Measurements from ENCODE around the gene BEST2.

BEST2 gene

DNA sequence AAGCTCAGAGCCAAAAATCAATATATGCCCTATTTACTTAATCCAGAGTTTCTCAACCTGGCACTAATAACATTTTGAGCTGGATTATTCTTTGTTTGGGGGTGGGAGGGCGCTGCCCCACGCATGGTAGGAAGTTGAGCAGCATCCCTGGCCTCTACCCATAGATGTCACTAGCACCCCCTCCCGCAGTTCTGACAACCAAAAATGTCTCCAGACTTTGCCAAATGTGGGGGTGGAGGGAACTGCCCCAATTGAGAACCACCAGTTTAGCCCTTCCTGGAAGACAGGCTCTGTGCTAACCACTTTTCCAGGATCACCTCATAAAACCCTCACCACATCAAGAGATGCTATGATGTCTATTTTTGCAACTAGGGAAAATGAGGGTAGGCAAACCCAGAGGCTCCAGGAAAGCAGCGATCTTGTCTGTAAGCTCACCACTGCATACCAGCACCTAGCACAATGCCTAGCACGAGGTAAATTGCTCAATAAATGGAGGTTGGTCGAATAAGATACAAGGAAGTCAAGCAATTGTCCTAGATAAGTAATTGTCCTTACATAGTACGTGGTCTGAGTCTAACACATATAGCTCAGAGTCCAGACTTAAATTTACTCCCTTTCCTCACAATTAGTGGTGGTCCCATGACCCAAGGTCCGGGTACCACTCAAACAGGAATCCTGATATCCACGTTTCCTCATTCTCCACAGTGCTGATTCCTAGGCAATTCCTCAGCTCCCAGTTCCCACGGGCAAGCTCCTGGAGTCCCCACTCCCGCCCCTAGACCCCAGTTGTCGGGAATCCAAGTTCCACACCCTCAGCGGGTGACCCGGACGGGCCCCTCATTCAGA, 18.0 kb upstream of the BEST2 start:
- peaks cover 10% of the 10 kb centered on the region for H3K4me1 ChIP-seq (ENCODE audit: control insufficient read depth, low read depth, low read length)

DNA sequence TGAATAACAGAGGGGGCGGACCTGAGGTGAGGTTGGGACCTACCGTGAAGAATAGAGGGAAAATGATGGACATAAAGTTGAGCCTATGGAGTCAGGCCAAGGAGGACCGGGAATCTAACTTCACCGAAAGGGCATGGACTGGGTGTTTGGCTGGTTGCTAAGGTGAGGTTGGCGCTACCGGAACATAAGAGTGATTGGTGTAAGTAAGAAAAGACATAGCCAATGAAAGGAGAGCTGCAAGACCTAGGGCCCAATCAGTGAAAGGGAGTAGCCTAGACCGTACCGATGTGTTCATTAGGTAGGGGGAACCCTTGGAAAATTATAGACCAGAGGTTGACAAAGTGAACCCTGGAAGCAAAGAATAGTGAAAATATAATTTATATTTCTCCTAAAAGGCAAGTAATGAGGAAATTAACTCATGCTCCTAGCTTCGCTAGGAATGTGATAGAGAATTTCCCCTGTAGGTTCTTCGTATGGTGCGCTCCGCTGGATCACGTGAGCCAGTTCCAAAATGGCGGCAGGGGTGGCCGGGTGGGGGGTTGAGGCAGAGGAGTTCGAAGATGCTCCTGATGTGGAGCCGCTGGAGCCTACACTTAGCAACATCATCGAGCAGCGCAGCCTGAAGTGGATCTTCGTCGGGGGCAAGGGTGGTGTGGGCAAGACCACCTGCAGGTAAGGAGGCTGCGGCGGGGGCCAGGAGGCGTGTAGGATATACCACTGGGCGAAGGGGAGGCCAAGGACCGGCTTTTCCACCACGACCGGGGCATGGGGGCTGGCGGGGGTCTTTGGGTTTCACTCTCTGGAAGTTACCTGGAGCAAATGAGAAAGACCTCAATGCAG, 14.4 kb upstream of the BEST2 start, which contains the start of gene GET3:
Gene GET3, plus strand, starts transcription at position 503 of the 840 bp plus-strand sequence. Its CDS starts 9 bp downstream, at position 512.
- peaks cover 10% of the 10 kb centered on the region for H3K4me1 ChIP-seq (ENCODE audit: control insufficient read depth, low read depth, low read length)
- H3K27me3 ChIP-seq (ENCODE audit: control insufficient read depth, insufficient read depth, low read length), result no peaks in the 10 kb centered on the region
- peak within 1 kb of the TSS; percentile 99 for H3K27ac ChIP-seq (ENCODE audit: low read length)
- peaks cover 13% of the 10 kb centered on the region for H3K36me3 ChIP-seq (ENCODE audit: control insufficient read depth, low read depth, low read length)
- H3K4me3 ChIP-seq (ENCODE audit: low read length), result peak within 1 kb of the TSS; percentile 85
- H3K9me3 ChIP-seq (ENCODE audit: control insufficient read depth, low read depth, low read length), result no peaks in the 10 kb centered on the region
- peak within 1 kb of the TSS; percentile 96 for H3K9ac ChIP-seq (ENCODE audit: low read length)

More for the DNA sequence above, 18.0 kb upstream of the BEST2 start:
- peak overlapping the region; percentile 79 for H3K4me3 ChIP-seq (ENCODE audit: low read length)
- peak overlapping the region; percentile 56 for H3K27ac ChIP-seq (ENCODE audit: low read length)
- H3K36me3 ChIP-seq (ENCODE audit: control insufficient read depth, low read depth, low read length), result peaks cover 23% of the 10 kb centered on the region
- no peaks in the 10 kb centered on the region for H3K27me3 ChIP-seq (ENCODE audit: control insufficient read depth, insufficient read depth, low read length)
- no peaks in the 10 kb centered on the region for H3K9me3 ChIP-seq (ENCODE audit: control insufficient read depth, low read depth, low read length)
- peak overlapping the region; percentile 91 for H3K9ac ChIP-seq (ENCODE audit: low read length)

DNA sequence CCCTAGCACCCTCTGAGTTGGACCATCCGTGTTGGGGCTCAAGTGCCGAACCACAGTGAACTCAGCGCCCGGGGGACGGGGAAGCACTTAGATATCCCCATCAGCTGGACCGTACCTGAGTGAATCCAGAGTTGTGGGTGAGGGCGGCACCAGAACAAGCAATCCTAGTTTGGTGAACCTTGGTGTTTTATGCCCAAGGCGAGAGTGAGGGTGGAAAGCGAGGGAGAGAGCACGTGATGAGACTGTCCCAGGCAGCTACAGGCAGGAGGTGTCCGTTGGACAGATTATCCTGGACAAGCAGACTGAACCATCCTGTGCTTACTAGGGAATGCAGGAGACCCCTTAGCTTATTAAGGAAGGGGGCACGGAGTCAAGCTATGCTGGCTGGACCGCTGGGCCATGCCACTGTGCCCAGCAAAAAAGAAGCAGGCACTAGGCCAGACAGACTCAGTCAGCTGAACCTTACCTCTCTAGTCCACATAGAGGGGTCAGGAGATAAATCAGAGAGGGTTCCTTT, 13.7 kb upstream of the BEST2 start:
- no peaks in the 10 kb centered on the region for H3K9me3 ChIP-seq (ENCODE audit: control insufficient read depth, low read depth, low read length)
- H3K9ac ChIP-seq (ENCODE audit: low read length), result peak overlapping the region; percentile 96
- H3K27ac ChIP-seq (ENCODE audit: low read length), result peak overlapping the region; percentile 99
- peaks cover 13% of the 10 kb centered on the region for H3K36me3 ChIP-seq (ENCODE audit: control insufficient read depth, low read depth, low read length)
- peaks cover 10% of the 10 kb centered on the region for H3K4me1 ChIP-seq (ENCODE audit: control insufficient read depth, low read depth, low read length)
- H3K27me3 ChIP-seq (ENCODE audit: control insufficient read depth, insufficient read depth, low read length), result no peaks in the 10 kb centered on the region
- H3K4me3 ChIP-seq (ENCODE audit: low read length), result peak overlapping the region; percentile 85

DNA sequence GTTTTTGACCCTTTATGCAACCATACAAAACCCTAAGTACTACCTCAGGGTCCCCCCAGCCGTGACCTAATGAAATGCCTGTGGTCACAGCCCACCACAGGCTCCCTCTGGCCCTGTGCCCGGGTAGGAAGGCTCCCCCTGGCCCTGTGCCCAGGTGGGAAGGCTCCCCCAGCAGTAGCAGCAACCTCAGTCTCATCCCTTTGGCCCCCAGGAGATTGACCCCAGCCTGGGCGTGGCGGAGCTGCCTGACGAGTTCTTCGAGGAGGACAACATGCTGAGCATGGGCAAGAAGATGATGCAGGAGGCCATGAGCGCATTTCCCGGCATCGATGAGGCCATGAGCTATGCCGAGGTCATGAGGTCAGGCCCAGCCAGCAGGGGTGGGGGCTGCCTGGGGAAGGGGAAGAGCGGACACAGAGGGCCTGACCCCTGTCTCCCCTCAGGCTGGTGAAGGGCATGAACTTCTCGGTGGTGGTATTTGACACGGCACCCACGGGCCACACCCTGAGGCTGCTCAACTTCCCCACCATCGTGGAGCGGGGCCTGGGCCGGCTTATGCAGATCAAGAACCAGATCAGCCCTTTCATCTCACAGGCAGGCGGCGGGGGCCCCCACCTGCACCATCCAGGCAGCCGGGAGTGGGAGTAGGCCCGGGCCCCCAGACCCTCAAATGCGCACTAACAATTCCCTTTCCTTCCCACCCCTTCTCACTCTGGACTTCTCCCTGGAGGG, 6.3 kb upstream of the BEST2 start:
- Histone ChIP-seq H3K9me3 (ENCODE audit: control insufficient read depth, low read depth, low read length) (no peaks in the 10 kb centered on the region), H3K27ac (ENCODE audit: low read length) (no peak overlapping the region), H3K4me3 (ENCODE audit: low read length) (no peak overlapping the region), H3K36me3 (ENCODE audit: control insufficient read depth, low read depth, low read length) (peaks cover 28% of the 10 kb centered on the region), H3K9ac (ENCODE audit: low read length) (no peak overlapping the region), H3K4me1 (ENCODE audit: control insufficient read depth, low read depth, low read length) (no peaks in the 10 kb centered on the region), H3K27me3 (ENCODE audit: control insufficient read depth, insufficient read depth, low read length) (peaks cover 9% of the 10 kb centered on the region)

DNA sequence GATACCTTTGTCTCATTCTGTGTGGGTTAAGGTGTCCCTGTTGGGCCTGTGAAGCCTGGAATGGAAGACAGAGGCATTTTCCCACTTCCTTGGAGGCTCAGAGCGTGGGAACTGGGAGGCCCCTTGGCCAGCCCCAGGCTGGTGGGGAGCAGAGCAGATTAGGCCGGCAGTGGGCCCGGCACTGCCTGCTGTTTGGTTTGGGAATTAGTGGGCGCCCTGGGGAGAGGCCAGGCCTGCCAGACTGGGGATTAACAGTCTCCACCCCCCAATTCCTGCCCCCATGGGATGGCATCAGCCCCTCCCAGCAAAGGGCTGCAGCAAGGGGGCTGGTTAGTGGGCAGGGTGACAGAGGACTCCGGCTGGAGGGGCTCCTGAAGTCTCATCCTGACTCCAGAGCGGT, 3.1 kb upstream of the BEST2 start:
- Histone ChIP-seq H3K9ac (ENCODE audit: low read length) (no peak overlapping the region), H3K4me3 (ENCODE audit: low read length) (no peak overlapping the region), H3K36me3 (ENCODE audit: control insufficient read depth, low read depth, low read length) (peaks cover 28% of the 10 kb centered on the region), H3K27me3 (ENCODE audit: control insufficient read depth, insufficient read depth, low read length) (peaks cover 30% of the 10 kb centered on the region), H3K9me3 (ENCODE audit: control insufficient read depth, low read depth, low read length) (no peaks in the 10 kb centered on the region), H3K27ac (ENCODE audit: low read length) (no peak overlapping the region), H3K4me1 (ENCODE audit: control insufficient read depth, low read depth, low read length) (no peaks in the 10 kb centered on the region)

DNA sequence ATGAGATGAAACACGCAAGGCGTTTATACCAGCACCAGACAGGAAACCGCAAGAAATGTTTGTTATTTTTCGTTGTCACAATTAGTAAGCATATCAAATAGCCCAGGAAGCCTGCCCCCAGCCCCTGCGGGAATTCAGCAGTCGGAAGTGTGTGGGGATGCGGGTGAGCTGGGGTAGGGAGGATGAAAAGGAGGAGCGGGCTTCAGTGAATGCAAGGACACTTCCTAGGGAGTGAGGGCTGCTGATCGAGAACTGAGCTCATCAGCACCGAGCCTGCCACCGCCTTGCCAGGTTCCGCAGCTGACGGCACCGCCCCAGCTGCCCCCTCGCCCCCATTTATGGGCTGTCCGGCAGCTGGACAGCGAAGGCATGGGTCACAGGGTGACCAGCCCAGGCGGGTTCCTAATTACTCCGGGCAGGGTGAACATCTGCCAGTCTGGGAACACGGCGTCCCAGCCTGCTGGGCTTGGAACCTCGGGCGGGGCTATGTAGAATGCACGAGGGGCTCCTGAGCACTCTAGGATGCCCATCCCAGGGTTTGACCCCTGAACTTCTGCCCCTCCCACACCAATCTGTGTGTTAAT, 1.6 kb upstream of the BEST2 start:
- H3K36me3 ChIP-seq (ENCODE audit: control insufficient read depth, low read depth, low read length), result peaks cover 21% of the 10 kb centered on the region
- no peak overlapping the region for H3K9ac ChIP-seq (ENCODE audit: low read length)
- no peak overlapping the region for H3K4me3 ChIP-seq (ENCODE audit: low read length)
- peaks cover 30% of the 10 kb centered on the region for H3K27me3 ChIP-seq (ENCODE audit: control insufficient read depth, insufficient read depth, low read length)
- no peaks in the 10 kb centered on the region for H3K9me3 ChIP-seq (ENCODE audit: control insufficient read depth, low read depth, low read length)
- no peaks in the 10 kb centered on the region for H3K4me1 ChIP-seq (ENCODE audit: control insufficient read depth, low read depth, low read length)
- H3K27ac ChIP-seq (ENCODE audit: low read length), result no peak overlapping the region

DNA sequence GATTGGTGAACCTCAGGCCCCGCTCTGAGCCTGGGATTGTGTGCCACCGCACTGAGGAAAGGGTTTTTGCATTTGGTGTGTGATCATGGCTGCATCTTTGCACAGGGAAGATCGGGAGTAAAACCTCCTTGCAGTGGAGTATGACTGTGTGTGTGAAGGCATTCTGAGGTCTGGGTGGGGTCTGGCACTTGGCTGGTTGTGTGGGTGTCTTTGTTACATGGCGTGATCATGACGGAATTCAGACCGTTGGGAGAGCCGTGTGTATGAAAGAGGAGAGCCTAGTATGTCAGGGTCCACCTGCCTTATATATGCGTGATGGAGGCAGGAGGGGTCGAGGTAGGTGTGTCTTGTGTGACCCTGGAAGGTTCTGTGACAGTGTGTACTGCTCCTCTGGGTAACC, 740 bp upstream of the BEST2 start:
- H3K9ac ChIP-seq (ENCODE audit: low read length), result no peak overlapping the region
- peaks cover 13% of the 10 kb centered on the region for H3K36me3 ChIP-seq (ENCODE audit: control insufficient read depth, low read depth, low read length)
- no peak overlapping the region for H3K27ac ChIP-seq (ENCODE audit: low read length)
- no peaks in the 10 kb centered on the region for H3K9me3 ChIP-seq (ENCODE audit: control insufficient read depth, low read depth, low read length)
- peaks cover 30% of the 10 kb centered on the region for H3K27me3 ChIP-seq (ENCODE audit: control insufficient read depth, insufficient read depth, low read length)
- no peaks in the 10 kb centered on the region for H3K4me1 ChIP-seq (ENCODE audit: control insufficient read depth, low read depth, low read length)
- no peak overlapping the region for H3K4me3 ChIP-seq (ENCODE audit: low read length)

DNA sequence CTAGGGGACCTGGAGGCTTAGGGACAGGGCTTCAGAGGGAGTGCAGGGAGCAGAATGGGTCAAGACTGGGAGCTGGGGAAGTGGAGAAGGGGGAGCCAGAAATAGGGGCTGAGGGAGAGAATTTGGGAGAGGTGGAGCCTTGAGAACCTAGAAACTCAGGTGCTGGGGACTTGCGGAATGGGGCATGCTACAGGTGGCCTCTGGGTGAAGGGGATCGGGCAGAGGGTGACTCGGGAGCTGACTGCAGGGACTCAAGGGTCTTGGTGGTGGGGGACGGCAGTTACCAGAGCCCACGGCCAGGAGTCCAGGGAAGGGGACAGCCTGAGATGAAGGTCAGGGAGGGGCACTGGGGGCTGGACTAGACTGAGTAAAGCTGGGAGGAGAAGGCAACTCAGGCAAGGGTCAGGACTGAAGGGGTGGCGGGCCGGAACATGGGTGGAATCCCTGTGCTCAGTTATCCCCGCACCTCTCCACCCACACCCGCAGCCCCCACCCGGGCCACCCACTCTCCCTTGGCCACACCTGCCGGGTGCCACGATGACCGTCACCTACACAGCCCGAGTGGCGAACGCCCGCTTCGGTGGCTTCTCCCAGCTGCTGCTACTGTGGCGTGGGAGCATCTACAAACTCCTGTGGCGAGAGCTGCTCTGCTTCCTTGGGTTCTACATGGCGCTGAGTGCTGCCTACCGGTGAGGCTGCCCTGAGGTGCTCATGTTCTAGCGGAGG, 628 bp downstream of the BEST2 start:
- no peak overlapping the region for H3K27ac ChIP-seq (ENCODE audit: low read length)
- peaks cover 30% of the 10 kb centered on the region for H3K27me3 ChIP-seq (ENCODE audit: control insufficient read depth, insufficient read depth, low read length)
- H3K9me3 ChIP-seq (ENCODE audit: control insufficient read depth, low read depth, low read length), result no peaks in the 10 kb centered on the region
- no peaks in the 10 kb centered on the region for H3K4me1 ChIP-seq (ENCODE audit: control insufficient read depth, low read depth, low read length)
- H3K4me3 ChIP-seq (ENCODE audit: low read length), result peak overlapping the region; percentile 53
- no peak overlapping the region for H3K9ac ChIP-seq (ENCODE audit: low read length)
- H3K36me3 ChIP-seq (ENCODE audit: control insufficient read depth, low read depth, low read length), result peaks cover 8% of the 10 kb centered on the region

DNA sequence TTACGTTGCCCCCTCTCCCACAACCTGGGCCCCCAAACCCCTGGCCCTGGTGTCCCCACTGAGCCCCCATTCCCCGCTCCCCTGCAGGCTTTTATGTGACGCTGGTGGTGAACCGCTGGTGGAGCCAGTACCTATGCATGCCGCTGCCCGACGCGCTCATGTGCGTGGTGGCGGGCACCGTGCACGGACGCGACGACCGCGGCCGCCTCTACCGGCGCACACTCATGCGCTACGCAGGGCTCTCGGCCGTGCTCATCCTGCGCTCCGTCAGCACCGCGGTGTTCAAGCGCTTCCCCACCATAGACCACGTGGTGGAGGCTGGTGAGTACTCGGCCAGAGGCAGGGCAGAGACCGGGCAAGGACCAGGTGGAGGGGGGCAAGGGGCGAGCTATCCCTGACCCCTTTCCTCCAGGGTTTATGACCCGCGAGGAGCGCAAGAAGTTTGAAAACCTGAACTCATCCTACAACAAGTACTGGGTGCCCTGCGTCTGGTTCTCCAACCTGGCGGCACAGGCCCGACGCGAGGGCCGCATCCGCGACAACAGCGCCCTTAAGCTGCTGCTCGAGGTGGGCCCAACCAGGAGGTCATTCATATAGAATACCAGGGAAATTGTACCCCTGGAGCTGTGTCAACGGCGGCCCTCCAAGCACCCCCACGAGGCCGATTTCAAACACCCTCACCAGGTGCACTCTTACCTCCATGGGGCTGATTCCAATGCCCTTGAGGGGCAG, 3.0 kb downstream of the BEST2 start:
- no peaks in the 10 kb centered on the region for H3K36me3 ChIP-seq (ENCODE audit: control insufficient read depth, low read depth, low read length)
- H3K4me3 ChIP-seq (ENCODE audit: low read length), result no peak overlapping the region
- no peaks in the 10 kb centered on the region for H3K9me3 ChIP-seq (ENCODE audit: control insufficient read depth, low read depth, low read length)
- no peaks in the 10 kb centered on the region for H3K4me1 ChIP-seq (ENCODE audit: control insufficient read depth, low read depth, low read length)
- no peak overlapping the region for H3K27ac ChIP-seq (ENCODE audit: low read length)
- peaks cover 29% of the 10 kb centered on the region for H3K27me3 ChIP-seq (ENCODE audit: control insufficient read depth, insufficient read depth, low read length)
- H3K9ac ChIP-seq (ENCODE audit: low read length), result no peak overlapping the region

Measured in iPS-18a (cell line).